ENCODE measurements around the gene ARF1. TPM values are rescaled to one million over a fixed set of nuclear protein-coding genes. Genes with fewer than 3 reads are reported as not detected.

The ARF1 gene
- total RNA-seq, 2 experiments from 2014 or later: 373 to 392 TPM

- CTCF ChIA-PET: no interaction called here
- POLR2A ChIA-PET: no interaction called here
Observed at GRCh38 chr1:228066891-228067654, 15.4 kb upstream of the ARF1 start.

- CTCF ChIA-PET: no interaction called here
Observed at GRCh38 chr1:228068359-228068758, 14.1 kb upstream of the ARF1 start.

GRCh38 chr1:228070173-228070572 is 12.3 kb upstream of the ARF1 start:
- ChIA-PET CTCF (no interaction called here), POLR2A (no interaction called here)

More at GRCh38 chr1:228068359-228068758, 14.1 kb upstream of the ARF1 start:
- POLR2A ChIA-PET: no interaction called here

GRCh38 chr1:228070851-228071250 is 11.7 kb upstream of the ARF1 start:
- POLR2A ChIA-PET: no interaction called here
- CTCF ChIA-PET: no interaction called here

DNA sequence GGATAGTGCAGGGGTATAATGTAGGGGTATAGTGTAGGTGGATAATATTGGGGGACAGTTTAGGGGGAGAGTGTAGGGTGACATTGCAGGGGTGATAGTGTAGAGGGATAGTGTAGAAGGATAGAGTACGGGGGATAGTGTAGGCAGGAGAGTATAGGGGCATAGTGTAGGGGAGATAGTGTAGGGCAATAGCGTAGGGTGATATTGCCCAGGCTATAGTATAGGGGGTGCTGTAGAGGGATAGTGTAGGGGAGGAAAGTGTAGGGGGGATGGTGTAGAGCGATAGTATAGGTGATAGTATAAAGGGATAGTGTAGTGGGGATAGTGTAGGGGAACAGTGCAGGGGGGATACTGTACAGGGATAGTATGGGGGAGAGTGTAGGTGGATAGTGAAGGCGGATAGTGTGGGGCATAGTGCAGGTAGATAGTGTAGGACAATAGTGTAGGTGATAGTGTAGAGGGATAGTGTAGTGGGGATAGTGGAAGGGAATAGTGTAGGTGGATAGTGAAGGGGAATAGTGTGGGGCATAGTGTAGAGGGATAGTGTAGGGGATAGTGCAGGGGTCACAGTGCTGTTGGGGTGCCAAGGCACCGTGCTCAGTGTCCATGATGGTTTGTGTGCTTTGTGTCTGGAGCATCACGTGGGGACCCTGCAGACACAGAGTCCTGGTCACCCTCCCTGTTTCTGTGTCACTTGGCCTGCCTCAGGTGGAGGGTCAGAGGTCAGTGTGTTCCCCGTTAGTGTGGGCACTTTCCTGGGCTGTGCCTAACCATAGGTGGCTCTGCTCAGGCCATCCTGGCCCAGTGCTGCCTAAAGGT is 10.5 kb upstream of the ARF1 start:
- POLR2A ChIA-PET: no interaction called here
- CTCF ChIA-PET: no interaction called here

DNA sequence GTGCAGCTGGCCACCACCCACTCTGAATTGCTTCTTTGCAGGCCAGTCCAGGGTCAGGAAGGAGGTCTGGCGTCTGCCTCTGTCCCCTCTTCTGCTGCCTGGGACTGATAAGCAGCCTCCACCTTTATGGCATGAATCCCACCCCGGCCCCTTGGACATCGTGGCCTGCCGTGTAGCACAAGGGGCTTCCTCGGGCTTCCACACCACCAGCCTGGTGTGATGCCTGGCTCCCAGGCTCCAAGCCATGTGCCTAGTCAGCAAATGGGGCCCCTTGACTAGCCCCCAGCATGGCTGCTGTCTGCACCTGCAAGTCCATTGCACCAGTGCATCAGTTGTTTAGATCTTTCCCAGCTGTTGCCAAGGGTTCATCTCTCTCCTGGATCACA is 9.9 kb upstream of the ARF1 start:
- ChIA-PET POLR2A (no interaction called here), CTCF (no interaction called here)

DNA sequence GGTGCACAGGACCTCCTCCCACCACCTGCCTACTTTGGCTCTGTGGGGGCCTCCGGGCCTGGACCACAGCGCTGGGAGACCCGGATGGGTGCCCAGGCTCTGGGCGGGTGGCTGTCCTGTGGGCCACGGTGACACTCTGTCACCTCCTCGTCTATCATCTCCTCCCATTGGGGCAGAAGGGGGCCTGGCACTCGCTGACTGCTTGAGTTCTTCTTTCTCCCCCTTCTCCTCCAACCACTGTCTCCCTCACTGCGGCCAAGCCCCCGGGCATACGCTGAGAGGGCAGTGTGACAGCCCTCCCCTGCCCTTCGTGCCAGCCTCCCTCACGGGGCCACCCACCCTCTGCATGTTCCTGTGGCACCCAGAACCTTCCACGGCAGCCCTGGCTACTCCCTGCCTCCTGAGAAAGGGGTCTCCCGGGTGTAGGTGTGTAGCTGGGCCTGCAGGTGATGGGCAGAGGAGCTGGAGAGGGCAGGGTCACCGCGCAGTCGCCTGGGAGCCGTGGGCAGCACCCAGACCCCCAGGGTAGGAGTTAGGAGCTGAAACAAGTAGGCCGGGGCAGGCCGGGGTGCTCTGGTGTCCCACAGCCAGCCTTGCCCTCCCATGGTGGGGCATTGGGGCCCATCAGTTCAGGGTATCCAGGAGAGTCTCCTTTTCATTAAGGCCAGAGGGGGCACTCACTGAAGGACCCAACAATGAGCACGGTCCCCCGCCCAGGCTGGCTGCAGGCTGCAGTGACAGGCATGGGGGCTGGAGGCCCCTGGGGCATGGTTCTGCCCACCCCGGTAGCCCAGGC is 9.2 kb upstream of the ARF1 start:
- CTCF ChIA-PET: interaction anchor here (1.0 kb wide), 1 partner anchor 74 kb away, joined by 5 read pairs; no protein-coding TSS in a partner anchor
- POLR2A ChIA-PET: no interaction called here

- POLR2A ChIA-PET: no interaction called here
- CTCF ChIA-PET: interaction anchor here (1.0 kb wide), 1 partner anchor 75 kb away, joined by 5 read pairs; no protein-coding TSS in a partner anchor
Observed at GRCh38 chr1:228073857-228074545, 8.5 kb upstream of the ARF1 start.

- ChIA-PET POLR2A (no interaction called here), CTCF (no interaction called here)
Observed at GRCh38 chr1:228074954-228075730, 7.4 kb upstream of the ARF1 start.

- POLR2A ChIA-PET: no interaction called here
- CTCF ChIA-PET: no interaction called here
Observed at GRCh38 chr1:228075801-228076271, 6.7 kb upstream of the ARF1 start.

GRCh38 chr1:228076796-228077430 is 5.6 kb upstream of the ARF1 start:
- ChIA-PET CTCF (interaction anchor here (0.9 kb wide), 1 partner anchor 77 kb away, joined by 3 read pairs; no protein-coding TSS in a partner anchor), POLR2A (no interaction called here)

- CTCF ChIA-PET: no interaction called here
- POLR2A ChIA-PET: no interaction called here
Observed at GRCh38 chr1:228077565-228078330, 4.8 kb upstream of the ARF1 start.

GRCh38 chr1:228079013-228079412 is 3.5 kb upstream of the ARF1 start:
- ChIA-PET POLR2A (no interaction called here), CTCF (no interaction called here)

DNA sequence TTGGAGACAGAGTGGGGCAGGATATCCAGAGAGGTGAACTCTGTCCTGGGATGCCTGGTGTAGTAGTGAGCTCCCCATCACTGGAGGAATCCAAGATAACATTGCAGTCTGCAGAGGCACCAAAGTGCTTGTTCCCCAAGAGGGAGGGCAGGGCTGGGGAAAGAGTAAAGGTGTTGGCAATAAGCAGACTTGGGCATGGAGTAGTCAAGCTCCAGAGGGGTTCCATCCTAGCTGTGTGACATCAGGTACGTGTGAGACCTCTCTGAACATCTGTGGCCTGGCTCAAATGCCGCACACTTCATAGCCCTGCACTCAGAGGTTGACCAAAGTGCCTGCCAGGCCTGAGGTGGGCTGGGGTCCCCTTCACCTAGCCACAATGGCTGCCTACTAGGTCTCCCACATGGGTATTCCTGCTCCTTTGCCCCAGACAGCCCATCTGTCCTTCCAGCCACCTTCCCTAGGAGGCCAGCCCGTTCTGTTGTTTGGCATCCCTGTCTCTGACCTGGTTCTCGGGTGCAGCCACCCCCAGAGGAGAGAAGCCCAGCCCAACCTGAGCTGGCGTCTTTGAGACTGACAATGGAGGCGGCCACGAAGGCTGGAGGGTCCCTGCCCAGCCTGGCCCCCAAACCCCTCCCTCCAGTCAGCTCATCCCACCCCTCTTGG is 2.8 kb upstream of the ARF1 start:
- CTCF ChIA-PET: interaction anchor here (1.5 kb wide), 1 partner anchor 39 kb away, joined by 3 read pairs; no protein-coding TSS in a partner anchor
- POLR2A ChIA-PET: no interaction called here

DNA sequence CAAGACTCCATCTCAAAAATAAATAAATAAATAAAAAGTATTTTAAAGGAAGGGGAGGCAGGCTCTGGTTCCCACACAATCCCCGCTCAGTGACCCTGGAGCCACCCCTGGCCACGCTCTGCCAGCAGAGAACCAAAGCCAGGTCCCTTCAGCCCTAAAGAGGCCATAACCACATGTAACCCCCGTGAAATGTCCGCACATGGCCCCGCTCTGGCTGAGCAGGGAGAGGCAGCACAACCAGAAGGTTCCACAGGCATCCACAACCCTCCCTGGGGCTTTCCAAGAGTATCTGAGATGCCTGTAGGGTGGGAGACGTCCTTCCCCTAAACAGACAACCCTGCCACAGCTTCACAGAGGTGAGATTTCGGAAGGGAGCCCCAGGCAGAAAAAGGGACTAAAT is 1.4 kb upstream of the ARF1 start:
- ChIA-PET POLR2A (interaction anchor here (1.2 kb wide), 1 partner anchor 21 kb away, joined by 3 read pairs; no protein-coding TSS in a partner anchor), CTCF (interaction anchor here (1.5 kb wide), 1 partner anchor 41 kb away, joined by 3 read pairs; no protein-coding TSS in a partner anchor)

DNA sequence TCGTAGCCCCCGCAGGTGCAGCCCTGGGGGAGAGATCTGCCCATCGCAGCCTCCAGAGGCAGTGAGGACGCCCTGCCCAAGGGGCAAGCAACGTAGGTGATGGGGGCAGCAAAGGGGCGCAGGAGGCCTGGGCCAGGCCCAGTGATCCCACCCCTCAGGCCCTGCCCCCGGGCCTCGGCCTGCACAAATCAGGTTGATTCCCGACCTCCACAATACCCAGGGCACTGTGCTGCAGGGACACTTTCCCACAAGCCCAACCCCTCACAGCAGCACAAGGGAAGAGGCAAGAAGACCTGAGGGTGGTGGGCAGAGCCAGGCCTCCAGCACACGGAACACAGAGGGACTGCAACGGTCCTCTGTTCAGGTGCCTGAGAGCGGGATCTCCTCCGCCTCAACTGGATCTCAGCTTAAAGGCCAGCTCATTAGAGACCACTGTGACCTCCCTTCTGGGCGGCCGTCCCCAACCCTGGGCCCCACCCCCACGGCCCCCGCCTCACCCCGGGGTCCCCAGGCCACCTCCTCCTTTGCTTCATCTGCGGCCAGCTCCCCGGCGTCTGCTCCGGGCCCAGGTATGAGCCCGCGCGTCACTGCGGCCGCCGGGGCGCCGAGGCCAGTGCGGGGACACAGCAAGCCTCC is 812 bp upstream of the ARF1 start:
- CTCF ChIA-PET: interaction anchor here (0.7 to 1.2 kb wide), 2 partner anchors 22 to 82 kb away, joined by 3 to 5 read pairs; no protein-coding TSS in a partner anchor
- POLR2A ChIA-PET: interaction anchor here (0.5 to 1.4 kb wide), 10 partner anchors 10 to 293 kb away, joined by 3 to 5 read pairs (median 3); partner anchors contain the start of gene MRPL55

All from activated CD8-positive, alpha-beta memory T cell treated with anti-CD3 and anti-CD28 coated beads for 36 hours (primary cell).